Smooth muscle cell (in vitro differentiated cells): ENCODE measurements around the gene DENND2C. TPM values are rescaled to one million over a fixed set of nuclear protein-coding genes. Genes with fewer than 3 reads are reported as not detected.

Experiments used
- DNase-seq: peaks from one replicate; lab custom pipeline; 2025; ENCODE audit not compliant: unreplicated experiment; lab: John Stamatoyannopoulos, UW
- H2AFZ ChIP-seq: fragments of 200-600 bp; sonication (generic); 2 replicates; pipeline ENCODE4 v1.6.0; 2016; ENCODE audit warnings: antibody characterized with exemption, low read depth, mild to moderate bottlenecking
- H3F3A ChIP-seq: fragments of 200-600 bp; sonication (generic); 2 replicates; pipeline ENCODE4 v1.6.0; 2017; ENCODE audit warnings: antibody characterized with exemption, low read depth
- H3K27ac ChIP-seq: fragments of 200-600 bp; sonication (generic); 2 replicates; pipeline ENCODE4 v1.5.1; 2016; ENCODE audit warnings: low read depth, mild to moderate bottlenecking
- H3K27me3 ChIP-seq: fragments of 200-600 bp; sonication (generic); 2 replicates; pipeline ENCODE4 v1.6.1; 2016; ENCODE audit warnings: low read depth, mild to moderate bottlenecking
- H3K36me3 ChIP-seq: fragments of 200-600 bp; sonication (generic); 2 replicates; pipeline ENCODE4 v1.5.1; 2016; ENCODE audit warnings: low read depth
- H3K4me1 ChIP-seq: fragments of 200-600 bp; sonication (generic); 2 replicates; pipeline ENCODE4 v1.5.1; 2016; ENCODE audit warnings: low read depth
- H3K4me2 ChIP-seq: fragments of 200-600 bp; sonication (generic); 2 replicates; pipeline ENCODE4 v1.6.0; 2016; ENCODE audit warnings: mild to moderate bottlenecking
- H3K4me3 ChIP-seq: fragments of 200-600 bp; sonication (generic); 2 replicates; pipeline ENCODE4 v1.5.1; 2016; ENCODE audit warnings: mild to moderate bottlenecking
- H3K79me2 ChIP-seq: fragments of 200-600 bp; sonication (generic); 2 replicates; pipeline ENCODE4 v1.6.0; 2016; ENCODE audit warnings: low read depth, mild to moderate bottlenecking
- H3K9ac ChIP-seq: fragments of 200-600 bp; sonication (generic); 2 replicates; pipeline ENCODE4 v1.6.0; 2016; ENCODE audit warnings: low read depth
- H3K9me3 ChIP-seq: fragments of 200-600 bp; sonication (generic); replicated peaks from 2 replicates; pipeline ENCODE4 v1.5.1; 2016; ENCODE audit warnings: low read depth
- H4K20me1 ChIP-seq: fragments of 200-600 bp; sonication (generic); 2 replicates; pipeline ENCODE4 v1.6.0; 2016; ENCODE audit warnings: low read depth
- CTCF ChIP-seq: fragments of 200-600 bp; sonication (generic); IDR thresholded peaks from 2 replicates; pipeline ENCODE4 v1.5.1; 2017; ENCODE audit warnings: borderline replicate concordance, mild to moderate bottlenecking, antibody characterized with exemption; ENCODE audit not compliant: insufficient read depth, poor library complexity, severe bottlenecking
- WGBS: methylation state at CpG from one replicate; pipeline ENCODE4 v1.1.7; 2016; ENCODE audit warnings: low lambda C conversion rate; 5-methylcytosine and 5-hydroxymethylcytosine counted together
- polyA plus RNA-seq: library from polyadenylated mRNA; unstranded; fragments of >200 nt; fragmentation: Nextera tagmentation; extraction: Ambion mirVana; gene quantifications from 2 replicates; pipeline ENCODE4 v1.2.1, GENCODE V29; 2016
- total RNA-seq: library from RNA; depleted of rRNA; stranded (reverse); fragments of >200 nt; gene quantifications from 2 replicates; pipeline ENCODE4 v1.2.3, GENCODE V29; 2014

The DENND2C gene
- total and polyA plus RNA-seq, 2 experiments from 2014 or later: 1.4 to 4.1 TPM

GRCh38 chr1:114668784-114669561, 876 bp downstream of the DENND2C start:
- DNase-seq: no peak
- no peak for TF ChIP-seq CTCF
- peak overlapping the region; percentile 93 for H3K27ac ChIP-seq

GRCh38 chr1:114668373-114668772, 1.5 kb downstream of the DENND2C start:
- H3K4me3 ChIP-seq: peak overlapping the region; percentile 69
- 83% methylated on average over 4 of the region's 4 CpGs for WGBS

More at GRCh38 chr1:114668784-114669561, 876 bp downstream of the DENND2C start:
- peaks cover 9% of the 10 kb centered on the region for H3K79me2 ChIP-seq
- H3K4me2 ChIP-seq: peak overlapping the region; percentile 87
- no peaks in the 10 kb centered on the region for H3K9me3 ChIP-seq
- H3K27me3 ChIP-seq: peaks cover under 1% of the 10 kb centered on the region
- no peaks in the 10 kb centered on the region for H3K36me3 ChIP-seq
- H3K4me3 ChIP-seq: peak overlapping the region; percentile 69
- peak overlapping the region; percentile 92 for H2AFZ ChIP-seq
- H3F3A ChIP-seq: no peaks in the 10 kb centered on the region
- peak overlapping the region; percentile 89 for H3K9ac ChIP-seq
- 46% methylated on average over 13 of the region's 13 CpGs for WGBS
- no peaks in the 10 kb centered on the region for H3K4me1 ChIP-seq
- no peaks in the 10 kb centered on the region for H4K20me1 ChIP-seq

GRCh38 chr1:114666954-114667353, 2.9 kb downstream of the DENND2C start:
- no peaks in the 10 kb centered on the region for H3K4me1 ChIP-seq
- no peak for TF ChIP-seq CTCF
- H4K20me1 ChIP-seq: no peaks in the 10 kb centered on the region
- 86% methylated on average over 3 of the region's 3 CpGs for WGBS
- no peaks in the 10 kb centered on the region for H3K27me3 ChIP-seq
- no peak overlapping the region for H3K4me2 ChIP-seq
- H3K36me3 ChIP-seq: no peaks in the 10 kb centered on the region
- DNase-seq: no peak
- no peak overlapping the region for H3K9ac ChIP-seq
- no peaks in the 10 kb centered on the region for H3F3A ChIP-seq
- H3K4me3 ChIP-seq: no peak overlapping the region
- no peak overlapping the region for H2AFZ ChIP-seq
- peaks cover 9% of the 10 kb centered on the region for H3K79me2 ChIP-seq
- no peak overlapping the region for H3K27ac ChIP-seq
- no peaks in the 10 kb centered on the region for H3K9me3 ChIP-seq

More at GRCh38 chr1:114668373-114668772, 1.5 kb downstream of the DENND2C start:
- Histone ChIP-seq H4K20me1 (no peaks in the 10 kb centered on the region), H3K27me3 (no peaks in the 10 kb centered on the region), H3K27ac (no peak overlapping the region), H3K9ac (peak overlapping the region; percentile 89), H3K4me2 (peak overlapping the region; percentile 87), H3F3A (no peaks in the 10 kb centered on the region), H2AFZ (no peak overlapping the region), H3K36me3 (no peaks in the 10 kb centered on the region), H3K9me3 (no peaks in the 10 kb centered on the region), H3K79me2 (peaks cover 9% of the 10 kb centered on the region), H3K4me1 (no peaks in the 10 kb centered on the region)
- no peak for TF ChIP-seq CTCF
- no peak for DNase-seq
